ENCODE data around the gene ZNF618.

Gene ZNF618

GRCh38 chr9:113873446-113873845, 2.7 kb upstream of the ZNF618 start:
- no peak overlapping the region for H3K4me3 Mint-ChIP-seq
- peaks cover 16% of the 10 kb centered on the region for H3K27me3 Mint-ChIP-seq

GRCh38 chr9:113873926-113874325, 2.2 kb upstream of the ZNF618 start:
- H3K27ac Mint-ChIP-seq, result no peak overlapping the region
- H3K9me3 Mint-ChIP-seq, result no peaks in the 10 kb centered on the region
- no peak overlapping the region for H3K4me3 Mint-ChIP-seq
- H3K27me3 Mint-ChIP-seq, result peaks cover 15% of the 10 kb centered on the region
- H3K4me1 Mint-ChIP-seq (ENCODE audit: low read depth), result peaks cover 10% of the 10 kb centered on the region
- peaks cover 7% of the 10 kb centered on the region for H3K36me3 Mint-ChIP-seq (ENCODE audit: low read depth)
- intact Hi-C loops (cut with micrococcal nuclease), result no loop called here

More at GRCh38 chr9:113873446-113873845, 2.7 kb upstream of the ZNF618 start:
- H3K36me3 Mint-ChIP-seq (ENCODE audit: low read depth), result peaks cover 7% of the 10 kb centered on the region
- no peak overlapping the region for H3K27ac Mint-ChIP-seq
- H3K9me3 Mint-ChIP-seq, result no peaks in the 10 kb centered on the region
- H3K4me1 Mint-ChIP-seq (ENCODE audit: low read depth), result peaks cover 8% of the 10 kb centered on the region
- intact Hi-C loops (cut with micrococcal nuclease), result no loop called here

GRCh38 chr9:113875459-113876150, 504 bp upstream of the ZNF618 start:
- Mint-ChIP-seq H3K4me3 (peak overlapping the region; percentile 56), H3K4me1 (ENCODE audit: low read depth) (peaks cover 10% of the 10 kb centered on the region)

GRCh38 chr9:113876993-113877368, 872 bp downstream of the ZNF618 start:
- H3K27me3 Mint-ChIP-seq, result peaks cover 11% of the 10 kb centered on the region

More at GRCh38 chr9:113875459-113876150, 504 bp upstream of the ZNF618 start:
- Mint-ChIP-seq H3K36me3 (ENCODE audit: low read depth) (peaks cover 7% of the 10 kb centered on the region), H3K9me3 (no peaks in the 10 kb centered on the region), H3K27me3 (peaks cover 13% of the 10 kb centered on the region), H3K27ac (no peak overlapping the region)
- intact Hi-C loops (cut with micrococcal nuclease), result loop anchor here (1.0 to 2.0 kb wide), 2 partner anchors 68 to 139 kb away; no protein-coding TSS in a partner anchor

GRCh38 chr9:113879318-113879717, 3.2 kb downstream of the ZNF618 start:
- Mint-ChIP-seq H3K27me3 (peaks cover 9% of the 10 kb centered on the region), H3K9me3 (no peaks in the 10 kb centered on the region), H3K36me3 (ENCODE audit: low read depth) (peaks cover 7% of the 10 kb centered on the region), H3K27ac (no peak overlapping the region), H3K4me3 (no peak overlapping the region), H3K4me1 (ENCODE audit: low read depth) (peaks cover 10% of the 10 kb centered on the region)
- intact Hi-C loops (cut with micrococcal nuclease), result no loop called here

More at GRCh38 chr9:113876993-113877368, 872 bp downstream of the ZNF618 start:
- Mint-ChIP-seq H3K4me1 (ENCODE audit: low read depth) (peaks cover 10% of the 10 kb centered on the region), H3K4me3 (peak overlapping the region; percentile 93), H3K9me3 (no peaks in the 10 kb centered on the region), H3K36me3 (ENCODE audit: low read depth) (peaks cover 7% of the 10 kb centered on the region), H3K27ac (peak overlapping the region; percentile 89)
- intact Hi-C loops (cut with micrococcal nuclease), result loop anchor here (1.0 to 2.0 kb wide), 2 partner anchors 70 to 140 kb away; no protein-coding TSS in a partner anchor

- H3K4me3 Mint-ChIP-seq, result no peak overlapping the region
- peaks cover 16% of the 10 kb centered on the region for H3K4me1 Mint-ChIP-seq (ENCODE audit: low read depth)
Observed at GRCh38 chr9:113879911-113880310, 3.8 kb downstream of the ZNF618 start.

GRCh38 chr9:113882181-113882580, 6.1 kb downstream of the ZNF618 start:
- Mint-ChIP-seq H3K27ac (no peak overlapping the region), H3K27me3 (no peaks in the 10 kb centered on the region), H3K4me1 (ENCODE audit: low read depth) (peaks cover 29% of the 10 kb centered on the region), H3K36me3 (ENCODE audit: low read depth) (no peaks in the 10 kb centered on the region), H3K9me3 (no peaks in the 10 kb centered on the region), H3K4me3 (no peak overlapping the region)
- intact Hi-C loops (cut with micrococcal nuclease), result no loop called here

More at GRCh38 chr9:113879911-113880310, 3.8 kb downstream of the ZNF618 start:
- Mint-ChIP-seq H3K27me3 (peaks cover 4% of the 10 kb centered on the region), H3K27ac (no peak overlapping the region), H3K9me3 (no peaks in the 10 kb centered on the region), H3K36me3 (ENCODE audit: low read depth) (peaks cover 7% of the 10 kb centered on the region)
- intact Hi-C loops (cut with micrococcal nuclease), result no loop called here

GRCh38 chr9:113882636-113883164, 6.6 kb downstream of the ZNF618 start:
- H3K4me1 Mint-ChIP-seq (ENCODE audit: low read depth), result peaks cover 33% of the 10 kb centered on the region
- H3K27me3 Mint-ChIP-seq, result no peaks in the 10 kb centered on the region
- no peak overlapping the region for H3K4me3 Mint-ChIP-seq
- no peaks in the 10 kb centered on the region for H3K9me3 Mint-ChIP-seq
- no peak overlapping the region for H3K27ac Mint-ChIP-seq
- no peaks in the 10 kb centered on the region for H3K36me3 Mint-ChIP-seq (ENCODE audit: low read depth)
- intact Hi-C loops (cut with micrococcal nuclease), result no loop called here

GRCh38 chr9:113885183-113886025, 9.3 kb downstream of the ZNF618 start:
- intact Hi-C loops (cut with micrococcal nuclease), result no loop called here

GRCh38 chr9:113886026-113886369, 9.9 kb downstream of the ZNF618 start:
- intact Hi-C loops (cut with micrococcal nuclease), result no loop called here
- peaks cover 30% of the 10 kb centered on the region for H3K4me1 Mint-ChIP-seq (ENCODE audit: low read depth)
- no peaks in the 10 kb centered on the region for H3K36me3 Mint-ChIP-seq (ENCODE audit: low read depth)
- peak overlapping the region; percentile 62 for H3K27ac Mint-ChIP-seq
- no peaks in the 10 kb centered on the region for H3K9me3 Mint-ChIP-seq
- peak overlapping the region; percentile 59 for H3K4me3 Mint-ChIP-seq
- H3K27me3 Mint-ChIP-seq, result no peaks in the 10 kb centered on the region

More at GRCh38 chr9:113885183-113886025, 9.3 kb downstream of the ZNF618 start:
- Mint-ChIP-seq H3K4me3 (peak overlapping the region; percentile 59), H3K4me1 (ENCODE audit: low read depth) (peaks cover 30% of the 10 kb centered on the region), H3K9me3 (no peaks in the 10 kb centered on the region), H3K27me3 (no peaks in the 10 kb centered on the region), H3K36me3 (ENCODE audit: low read depth) (no peaks in the 10 kb centered on the region), H3K27ac (peak overlapping the region; percentile 62)

- H3K4me3 Mint-ChIP-seq, result peak overlapping the region; percentile 59
Observed at GRCh38 chr9:113886466-113886865, 10.4 kb downstream of the ZNF618 start.

GRCh38 chr9:113886933-113887332, 10.8 kb downstream of the ZNF618 start:
- Mint-ChIP-seq H3K27me3 (no peaks in the 10 kb centered on the region), H3K27ac (peak overlapping the region; percentile 62), H3K9me3 (no peaks in the 10 kb centered on the region), H3K36me3 (ENCODE audit: low read depth) (no peaks in the 10 kb centered on the region), H3K4me1 (ENCODE audit: low read depth) (peaks cover 30% of the 10 kb centered on the region), H3K4me3 (no peak overlapping the region)
- intact Hi-C loops (cut with micrococcal nuclease), result no loop called here

More at GRCh38 chr9:113886466-113886865, 10.4 kb downstream of the ZNF618 start:
- no peaks in the 10 kb centered on the region for H3K27me3 Mint-ChIP-seq
- H3K27ac Mint-ChIP-seq, result peak overlapping the region; percentile 62
- no peaks in the 10 kb centered on the region for H3K9me3 Mint-ChIP-seq
- peaks cover 30% of the 10 kb centered on the region for H3K4me1 Mint-ChIP-seq (ENCODE audit: low read depth)
- intact Hi-C loops (cut with micrococcal nuclease), result no loop called here
- no peaks in the 10 kb centered on the region for H3K36me3 Mint-ChIP-seq (ENCODE audit: low read depth)

GRCh38 chr9:113887436-113887835, 11.3 kb downstream of the ZNF618 start:
- Mint-ChIP-seq H3K4me1 (ENCODE audit: low read depth) (peaks cover 30% of the 10 kb centered on the region), H3K36me3 (ENCODE audit: low read depth) (no peaks in the 10 kb centered on the region), H3K9me3 (no peaks in the 10 kb centered on the region), H3K27me3 (no peaks in the 10 kb centered on the region), H3K27ac (peak overlapping the region; percentile 62), H3K4me3 (no peak overlapping the region)
- intact Hi-C loops (cut with micrococcal nuclease), result no loop called here

GRCh38 chr9:113888336-113888735, 12.2 kb downstream of the ZNF618 start:
- Mint-ChIP-seq H3K9me3 (no peaks in the 10 kb centered on the region), H3K4me1 (ENCODE audit: low read depth) (peaks cover 30% of the 10 kb centered on the region), H3K36me3 (ENCODE audit: low read depth) (no peaks in the 10 kb centered on the region), H3K4me3 (no peak overlapping the region), H3K27ac (no peak overlapping the region), H3K27me3 (no peaks in the 10 kb centered on the region)
- intact Hi-C loops (cut with micrococcal nuclease), result no loop called here

All from dendritic cell treated with granulocyte-macrophage colony-stimulating factor and Interleukin-4, amounts not matched to agents 40 ng/mL and 50 ng/mL, for 4 days (primary cell).